CD4-positive, CD25-positive, alpha-beta regulatory T cell (primary cell): ENCODE measurements around the gene GAA. TPM values are rescaled to one million over a fixed set of nuclear protein-coding genes. Genes with fewer than 3 reads are reported as not detected.

Experiments used
- ATAC-seq, 2 donors: fragments of 150-1000 bp; cut with Tn5 transposase; one replicate each; pipeline ENCODE4 v1.10.0; 2021; ENCODE audit warnings: low read depth in 2 of 2, moderate number of reproducible peaks in 2 of 2, moderate library complexity in 1 of 2
- DNase-seq, 3 donors: peaks; one replicate each; pipeline versions ENCODE4 v3.0.0 to v3.0.0-alpha.2; 2012 to 2022; ENCODE audit warnings: mixed read lengths in 1 of 3
- H3K27ac ChIP-seq: one replicate; pipeline ENCODE4 v1.7.0; 2013; ENCODE audit warnings: mild to moderate bottlenecking, low read length; ENCODE audit not compliant: insufficient read depth, poor library complexity, severe bottlenecking
- H3K27me3 ChIP-seq: one replicate; pipeline ENCODE4 v1.7.0; 2013; ENCODE audit warnings: low read length; ENCODE audit not compliant: control insufficient read depth, insufficient read depth
- H3K36me3 ChIP-seq: one replicate; pipeline ENCODE4 v1.7.0; 2013; ENCODE audit warnings: mild to moderate bottlenecking, low read length, moderate library complexity; ENCODE audit not compliant: control insufficient read depth, insufficient read depth
- H3K4me1 ChIP-seq: 2 replicates; pipeline ENCODE4 v1.7.0; 2013; ENCODE audit warnings: mild to moderate bottlenecking, low read length; ENCODE audit not compliant: insufficient read depth, control insufficient read depth, poor library complexity, severe bottlenecking
- H3K4me3 ChIP-seq: one replicate; pipeline ENCODE4 v1.7.0; 2013; ENCODE audit warnings: low read depth, mild to moderate bottlenecking, low read length, moderate library complexity
- H3K9me3 ChIP-seq, 2 experiments: 1 replicate in 1 of 2; 2 replicates in 1 of 2; pipeline ENCODE4 v1.7.0; 2013; ENCODE audit warnings: low read length in 2 of 2, mild to moderate bottlenecking in 1 of 2, moderate library complexity in 1 of 2; ENCODE audit not compliant: control insufficient read depth in 2 of 2
- H3K27ac Mint-ChIP-seq, 3 donors: one replicate each; pipeline ENCODE4 v1.8.0; 2020 to 2022; ENCODE audit warnings: mild to moderate bottlenecking in 3 of 3, mixed read lengths in 3 of 3, moderate library complexity in 2 of 3
- H3K27me3 Mint-ChIP-seq: one replicate; pipeline ENCODE4 v1.8.0; 2022; ENCODE audit warnings: mild to moderate bottlenecking, mixed read lengths
- H3K36me3 Mint-ChIP-seq: one replicate; pipeline ENCODE4 v1.8.0; 2020; ENCODE audit warnings: mixed read lengths
- H3K4me1 Mint-ChIP-seq, 4 donors: one replicate each; pipeline ENCODE4 v1.8.0; 2020 to 2022; ENCODE audit warnings: mixed read lengths in 4 of 4, mild to moderate bottlenecking in 1 of 4
- H3K4me3 Mint-ChIP-seq, 4 donors: one replicate each; pipeline ENCODE4 v1.8.0; 2020 to 2022; ENCODE audit warnings: mild to moderate bottlenecking in 4 of 4, mixed read lengths in 4 of 4, moderate library complexity in 3 of 4
- H3K9me3 Mint-ChIP-seq, 7 donors: one replicate each; pipeline ENCODE4 v1.8.0; 2020 to 2022; ENCODE audit warnings: mixed read lengths in 7 of 7, mild to moderate bottlenecking in 3 of 7, moderate library complexity in 2 of 7
- polyA plus RNA-seq, 4 donors: library from polyadenylated mRNA; unstranded; fragments of 300-500 nt; fragmentation: Illumina TruSeq; gene quantifications; one replicate each; pipeline ENCODE4 v1.2.3, GENCODE V29; 2021
- total RNA-seq: library from RNA; stranded (reverse); gene quantifications from one replicate; pipeline ENCODE4 v1.2.3, GENCODE V29; 2022

Gene GAA
- total and polyA plus RNA-seq, 5 donors from 2014 or later, result 9.8 to 22.0 (median 11.6) TPM

DNA sequence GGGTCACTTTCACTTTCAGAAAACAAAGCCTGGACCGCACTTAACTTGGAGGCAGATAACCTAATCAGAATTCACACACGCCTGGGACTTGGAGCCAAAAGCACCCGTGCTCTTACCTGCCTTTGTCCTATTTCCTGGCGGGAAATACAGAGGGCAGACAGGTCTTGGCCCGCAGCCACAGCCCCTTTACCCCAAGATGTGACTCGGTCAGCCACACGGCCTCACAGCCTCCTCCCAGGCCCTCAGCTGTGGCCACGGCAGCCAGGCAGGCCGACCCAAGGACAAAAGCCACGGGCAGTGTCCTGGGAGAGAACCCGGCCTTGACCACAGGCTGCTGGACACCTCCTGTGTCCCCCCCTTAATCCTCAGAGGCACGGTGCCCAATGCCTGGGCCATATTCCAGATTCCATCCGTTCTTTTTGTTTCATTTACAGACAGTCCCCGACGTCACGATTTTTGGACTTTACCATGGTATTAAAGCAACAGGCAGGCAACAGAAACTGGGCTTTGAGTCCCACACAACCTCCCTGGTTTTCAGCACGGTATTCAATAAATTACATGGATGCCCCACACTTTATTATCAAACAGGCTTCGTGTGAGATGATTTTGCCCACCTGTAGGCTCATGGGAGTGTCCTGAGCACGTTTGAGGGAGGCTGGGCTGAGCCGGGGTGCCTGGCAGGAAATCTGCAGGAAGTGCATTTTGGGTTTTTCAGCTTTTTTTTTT is 30.1 kb upstream of the GAA start:
- H3K9me3 ChIP-seq, result no peaks in the 10 kb centered on the region
- no peak overlapping the region for H3K4me3 Mint-ChIP-seq
- no peak overlapping the region for H3K4me3 ChIP-seq
- peaks cover 0 to 1% (median 0%) of the 10 kb centered on the region in 7 donors for H3K9me3 Mint-ChIP-seq
- H3K27ac Mint-ChIP-seq, result no peak overlapping the region
- no peak overlapping the region for H3K27ac ChIP-seq
- no peak for DNase-seq
- H3K36me3 Mint-ChIP-seq, result no peaks in the 10 kb centered on the region
- peaks cover 6% of the 10 kb centered on the region for H3K4me1 ChIP-seq
- no peaks in the 10 kb centered on the region for H3K36me3 ChIP-seq
- no peak for ATAC-seq
- no peaks in the 10 kb centered on the region for H3K4me1 Mint-ChIP-seq
- peaks cover 10% of the 10 kb centered on the region for H3K27me3 Mint-ChIP-seq
- no peaks in the 10 kb centered on the region for H3K27me3 ChIP-seq

DNA sequence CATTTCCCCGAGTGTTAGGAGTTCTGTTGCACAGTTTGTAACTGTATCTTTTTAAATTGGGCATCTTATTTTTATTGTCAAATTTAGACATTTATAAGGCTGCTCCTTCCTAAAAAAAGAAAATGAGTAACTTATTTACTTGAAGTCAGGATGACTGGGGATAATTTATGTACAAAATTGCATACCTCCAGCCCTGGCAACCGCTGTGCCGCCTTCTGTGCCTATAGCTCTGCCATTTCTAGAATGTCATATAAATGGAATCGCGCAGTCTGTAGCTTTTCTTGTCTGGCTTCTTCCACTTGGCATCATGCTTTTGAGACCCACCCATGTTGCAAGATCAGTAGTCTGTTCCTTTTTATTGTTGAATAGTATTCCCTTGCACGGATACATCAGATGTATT is 29.0 kb upstream of the GAA start:
- no peak overlapping the region for H3K27ac Mint-ChIP-seq
- Histone ChIP-seq H3K9me3 (no peaks in the 10 kb centered on the region), H3K4me3 (no peak overlapping the region), H3K27me3 (no peaks in the 10 kb centered on the region), H3K36me3 (no peaks in the 10 kb centered on the region), H3K27ac (no peak overlapping the region), H3K4me1 (peaks cover 6% of the 10 kb centered on the region)
- DNase-seq (no peak), ATAC-seq (no peak)
- H3K27me3 Mint-ChIP-seq, result peaks cover 10% of the 10 kb centered on the region
- H3K9me3 Mint-ChIP-seq, result peaks cover 0 to 1% (median 0%) of the 10 kb centered on the region in 7 donors
- no peaks in the 10 kb centered on the region for H3K4me1 Mint-ChIP-seq
- H3K4me3 Mint-ChIP-seq, result no peak overlapping the region
- H3K36me3 Mint-ChIP-seq, result no peaks in the 10 kb centered on the region

GRCh38 chr17:80080081-80080480 is 21.3 kb upstream of the GAA start:
- Histone ChIP-seq H3K27me3 (no peaks in the 10 kb centered on the region), H3K36me3 (no peaks in the 10 kb centered on the region), H3K9me3 (no peaks in the 10 kb centered on the region), H3K4me1 (peaks cover 5% of the 10 kb centered on the region), H3K27ac (no peak overlapping the region), H3K4me3 (no peak overlapping the region)
- ATAC-seq (no peak), DNase-seq (no peak)
- Mint-ChIP-seq H3K4me1 (peaks cover 0 to 6% (median 3%) of the 10 kb centered on the region in 4 donors), H3K9me3 (no peaks in the 10 kb centered on the region), H3K27ac (no peak overlapping the region), H3K36me3 (no peaks in the 10 kb centered on the region), H3K27me3 (peaks cover 20% of the 10 kb centered on the region), H3K4me3 (no peak overlapping the region)

GRCh38 chr17:80081596-80081995 is 19.8 kb upstream of the GAA start:
- H3K9me3 ChIP-seq, result no peaks in the 10 kb centered on the region
- H3K4me1 Mint-ChIP-seq, result peaks cover 0 to 6% (median 3%) of the 10 kb centered on the region in 4 donors
- no peaks in the 10 kb centered on the region for H3K9me3 Mint-ChIP-seq
- H3K27ac ChIP-seq, result no peak overlapping the region
- no peak for ATAC-seq
- H3K4me3 ChIP-seq, result no peak overlapping the region
- no peak overlapping the region for H3K4me3 Mint-ChIP-seq
- no peak for DNase-seq
- peaks cover 5% of the 10 kb centered on the region for H3K4me1 ChIP-seq
- peaks cover 20% of the 10 kb centered on the region for H3K27me3 Mint-ChIP-seq
- H3K36me3 ChIP-seq, result no peaks in the 10 kb centered on the region
- no peaks in the 10 kb centered on the region for H3K36me3 Mint-ChIP-seq
- no peak overlapping the region for H3K27ac Mint-ChIP-seq
- no peaks in the 10 kb centered on the region for H3K27me3 ChIP-seq

GRCh38 chr17:80082403-80083135 is 18.8 kb upstream of the GAA start:
- Histone ChIP-seq H3K27me3 (no peaks in the 10 kb centered on the region), H3K27ac (no peak overlapping the region), H3K4me3 (no peak overlapping the region), H3K9me3 (no peaks in the 10 kb centered on the region), H3K36me3 (no peaks in the 10 kb centered on the region), H3K4me1 (peaks cover 5% of the 10 kb centered on the region)
- Mint-ChIP-seq H3K9me3 (no peaks in the 10 kb centered on the region), H3K27me3 (peaks cover 18% of the 10 kb centered on the region), H3K36me3 (no peaks in the 10 kb centered on the region), H3K27ac (peak overlapping the region in 1 of 3 donors; percentile 25), H3K4me3 (no peak overlapping the region), H3K4me1 (peaks cover 0 to 6% (median 3%) of the 10 kb centered on the region in 4 donors)
- DNase-seq (peak; percentile 29 to 67 (median 54)), ATAC-seq (no peak)

- Histone ChIP-seq H3K4me3 (no peak overlapping the region), H3K27me3 (no peaks in the 10 kb centered on the region), H3K27ac (no peak overlapping the region), H3K9me3 (no peaks in the 10 kb centered on the region), H3K36me3 (no peaks in the 10 kb centered on the region), H3K4me1 (peaks cover 5% of the 10 kb centered on the region)
- Mint-ChIP-seq H3K4me3 (no peak overlapping the region), H3K27ac (no peak overlapping the region), H3K4me1 (peaks cover 0 to 6% (median 3%) of the 10 kb centered on the region in 4 donors), H3K9me3 (no peaks in the 10 kb centered on the region), H3K36me3 (no peaks in the 10 kb centered on the region), H3K27me3 (peaks cover 13% of the 10 kb centered on the region)
- ATAC-seq (no peak), DNase-seq (no peak)
These were observed 18.2 kb upstream of the GAA start for GRCh38 chr17:80083136-80083661.

DNA sequence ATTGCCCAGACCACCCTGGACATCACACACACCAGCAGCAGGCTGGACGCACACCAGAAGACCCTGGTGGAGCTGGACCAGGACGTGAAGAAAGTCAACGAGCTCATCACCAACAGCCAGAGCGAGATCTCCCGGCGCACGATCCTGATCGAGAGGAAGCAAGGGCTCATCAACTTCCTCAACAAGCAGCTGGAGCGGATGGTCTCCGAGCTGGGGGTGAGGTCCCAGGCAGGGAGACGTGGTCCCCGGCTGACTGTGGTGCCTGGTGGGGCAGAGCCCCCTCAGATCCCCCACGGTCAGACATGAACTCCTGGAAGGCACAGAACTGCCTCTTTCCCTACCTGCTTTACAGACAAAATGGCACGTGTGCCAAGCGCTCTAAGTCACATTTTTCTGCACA is 16.6 kb upstream of the GAA start:
- Mint-ChIP-seq H3K36me3 (no peaks in the 10 kb centered on the region), H3K27me3 (peaks cover 9% of the 10 kb centered on the region), H3K27ac (no peak overlapping the region), H3K4me3 (no peak overlapping the region), H3K9me3 (no peaks in the 10 kb centered on the region), H3K4me1 (peaks cover 0 to 6% (median 3%) of the 10 kb centered on the region in 4 donors)
- DNase-seq (no peak), ATAC-seq (no peak)
- no peak overlapping the region for H3K27ac ChIP-seq
- no peaks in the 10 kb centered on the region for H3K27me3 ChIP-seq
- no peaks in the 10 kb centered on the region for H3K9me3 ChIP-seq
- no peak overlapping the region for H3K4me3 ChIP-seq
- H3K4me1 ChIP-seq, result peaks cover 5% of the 10 kb centered on the region
- H3K36me3 ChIP-seq, result no peaks in the 10 kb centered on the region
